H1 (cell line): ENCODE data around the gene EPHA1. TPM values are rescaled to one million over a fixed set of nuclear protein-coding genes. Genes with fewer than 3 reads are reported as not detected.

Source experiments
- CTCF ChIA-PET: fragments of 300-600 bp; sonication (Branson Sonifier 250); formaldehyde crosslinking; loops from one replicate; lab custom pipeline; 2021; ENCODE audit not compliant: partially characterized antibody; lab: Charles Lee
- POLR2A ChIA-PET: fragments of 300-600 bp; sonication (Branson Sonifier 250); formaldehyde crosslinking; loops from one replicate; lab custom pipeline; 2021; ENCODE audit warnings: inconsistent platforms; ENCODE audit not compliant: partially characterized antibody; lab: Charles Lee
- DNase-seq, 2 experiments: peaks; one replicate each; pipeline versions ENCODE4 v3.0.0 to v3.0.0-alpha.2; 2010 to 2022; ENCODE audit warnings: low spot score in 2 of 2, low read depth in 1 of 2, mixed read lengths in 1 of 2
- FAIRE-seq: peaks from 2 replicates; lab custom pipeline; 2011; peaks lifted over from hg19 to GRCh38; lab: Jason Lieb, UNC
- H2AFZ ChIP-seq: 2 replicates; pipeline ENCODE4 v1.8.1; 2012; ENCODE audit warnings: low read length, inconsistent platforms
- H2AK5ac ChIP-seq: 2 replicates; pipeline ENCODE4 v1.6.1; 2013; ENCODE audit warnings: low read depth, low read length
- H2BK120ac ChIP-seq: replicated peaks from 2 replicates; pipeline ENCODE3; 2013; ENCODE audit warnings: low read depth, low read length, inconsistent platforms
- H2BK12ac ChIP-seq: 2 replicates; pipeline ENCODE4 v1.6.1; 2013; ENCODE audit warnings: low read depth, low read length
- H2BK15ac ChIP-seq: 2 replicates; pipeline ENCODE4 v1.6.1; 2013; ENCODE audit warnings: low read length
- H2BK20ac ChIP-seq: 2 replicates; pipeline ENCODE4 v1.6.1; 2013; ENCODE audit warnings: low read length
- H2BK5ac ChIP-seq: 2 replicates; pipeline ENCODE4 v1.6.1; 2013; ENCODE audit warnings: low read depth, low read length
- H3K14ac ChIP-seq: 2 replicates; pipeline ENCODE4 v1.6.1; 2013; ENCODE audit warnings: inconsistent platforms; ENCODE audit not compliant: insufficient read length
- H3K18ac ChIP-seq: 2 replicates; pipeline ENCODE4 v1.6.1; 2013; ENCODE audit warnings: low read length; ENCODE audit errors: extremely low read depth
- H3K23ac ChIP-seq: 2 replicates; pipeline ENCODE4 v1.6.1; 2013; ENCODE audit warnings: inconsistent platforms; ENCODE audit not compliant: insufficient read length
- H3K23me2 ChIP-seq: 2 replicates; pipeline ENCODE4 v1.6.1; 2013; ENCODE audit warnings: low read depth, low read length
- H3K27ac ChIP-seq: 2 replicates; pipeline ENCODE4 v1.6.1; 2011; ENCODE audit warnings: low read depth, low read length, inconsistent platforms
- H3K27me3 ChIP-seq, 4 experiments: replicated peaks in 1 of 4; 1 replicate in 1 of 4; 2 replicates in 3 of 4; pipeline versions ENCODE4 v1.6.1 to v1.8.1; 2011 to 2013; ENCODE audit warnings: low read length in 3 of 4, mild to moderate bottlenecking in 3 of 4, inconsistent platforms in 2 of 4, mixed read lengths in 2 of 4, moderate library complexity in 1 of 4; ENCODE audit not compliant: control insufficient read depth in 3 of 4, insufficient read depth in 3 of 4; ENCODE audit errors: extremely low read depth in 1 of 4
- H3K36me3 ChIP-seq, 4 experiments: 2 replicates each; pipeline versions ENCODE4 v1.6.1 to v1.8.1; 2011 to 2013; ENCODE audit warnings: mild to moderate bottlenecking in 4 of 4, low read length in 3 of 4, moderate library complexity in 2 of 4, control low read depth in 1 of 4, inconsistent platforms in 1 of 4; ENCODE audit not compliant: insufficient read depth in 4 of 4, control insufficient read depth in 2 of 4
- H3K4ac ChIP-seq: replicated peaks from 2 replicates; pipeline ENCODE3; 2013; ENCODE audit warnings: low read length, low read depth, mixed read lengths, inconsistent platforms; ENCODE audit not compliant: insufficient read length
- H3K4me1 ChIP-seq, 4 experiments: replicated peaks in 1 of 4; 1 replicate in 1 of 4; 2 replicates in 3 of 4; pipeline versions ENCODE4 v1.6.1 to v1.8.1; 2011 to 2013; ENCODE audit warnings: low read length in 3 of 4, inconsistent platforms in 2 of 4, mixed read lengths in 1 of 4; ENCODE audit not compliant: insufficient read depth in 4 of 4, control insufficient read depth in 3 of 4
- H3K4me2 ChIP-seq, 2 experiments: 2 replicates each; pipeline versions ENCODE4 v1.6.1 to v1.8.1; 2011 to 2013; ENCODE audit warnings: low read depth in 2 of 2, low read length in 2 of 2, control low read depth in 1 of 2, inconsistent platforms in 1 of 2, mild to moderate bottlenecking in 1 of 2; ENCODE audit not compliant: insufficient read depth in 1 of 2
- H3K4me3 ChIP-seq, 4 experiments: fragments of 200-600, 300-600 bp in 1 of 4; sonication (generic), shearing (Covaris generic), sonication (Bioruptor Twin) in 1 of 4; 2 replicates each; pipeline versions ENCODE4 v1.5.1 to v1.8.1; 2011 to 2016; ENCODE audit warnings: low read length in 4 of 4, low read depth in 3 of 4, control low read depth in 2 of 4, inconsistent platforms in 2 of 4, mild to moderate bottlenecking in 2 of 4, mixed read lengths in 1 of 4, moderate library complexity in 1 of 4; ENCODE audit not compliant: insufficient read depth in 2 of 4; ENCODE audit errors: extremely low read depth in 1 of 4
- H3K56ac ChIP-seq: replicated peaks from 2 replicates; pipeline ENCODE3; 2013; ENCODE audit warnings: low read depth, mild to moderate bottlenecking, mixed read lengths, low read length, inconsistent platforms; ENCODE audit not compliant: insufficient read length
- H3K79me1 ChIP-seq: 2 replicates; pipeline ENCODE4 v1.6.1; 2013; ENCODE audit warnings: low read depth, low read length, control low read depth
- H3K79me2 ChIP-seq, 2 experiments: 2 replicates each; pipeline versions ENCODE4 v1.6.1 to v1.8.1; 2012 to 2013; ENCODE audit warnings: low read length in 2 of 2, mild to moderate bottlenecking in 2 of 2, inconsistent platforms in 1 of 2; ENCODE audit not compliant: insufficient read depth in 2 of 2, control insufficient read depth in 1 of 2
- H3K9ac ChIP-seq, 4 experiments: replicated peaks in 1 of 4; 1 replicate in 1 of 4; 2 replicates in 3 of 4; pipeline versions ENCODE4 v1.6.1 to v1.8.1; 2011 to 2013; ENCODE audit warnings: low read depth in 3 of 4, low read length in 3 of 4, control low read depth in 2 of 4, mild to moderate bottlenecking in 2 of 4, moderate library complexity in 2 of 4, inconsistent platforms in 1 of 4; ENCODE audit errors: extremely low read depth in 1 of 4
- H3K9me3 ChIP-seq, 2 experiments: 2 replicates each; pipeline versions ENCODE4 v1.6.1 to v1.8.1; 2012 to 2013; ENCODE audit warnings: mild to moderate bottlenecking in 2 of 2, moderate library complexity in 2 of 2, control low read depth in 1 of 2, inconsistent platforms in 1 of 2, low read depth in 1 of 2, low read length in 1 of 2, mixed read lengths in 1 of 2; ENCODE audit not compliant: insufficient read depth in 2 of 2
- H4K20me1 ChIP-seq, 2 experiments: replicated peaks in 1 of 2; 2 replicates each; pipeline versions ENCODE3 to v1.8.1; 2011 to 2013; ENCODE audit warnings: inconsistent platforms in 2 of 2, low read length in 2 of 2, mild to moderate bottlenecking in 1 of 2; ENCODE audit not compliant: insufficient read depth in 2 of 2, control insufficient read depth in 1 of 2
- H4K5ac ChIP-seq: 2 replicates; pipeline ENCODE4 v1.6.1; 2013; ENCODE audit warnings: low read length, low read depth, mixed read lengths, inconsistent platforms; ENCODE audit not compliant: insufficient read length
- H4K8ac ChIP-seq: 2 replicates; pipeline ENCODE4 v1.8.0; 2013; ENCODE audit warnings: mild to moderate bottlenecking, moderate library complexity, low read length, inconsistent platforms; ENCODE audit not compliant: insufficient read depth; ENCODE audit errors: extremely low read depth
- H4K91ac ChIP-seq: replicated peaks from 2 replicates; pipeline ENCODE3; 2013; ENCODE audit warnings: low read length, mixed read lengths, inconsistent platforms; ENCODE audit not compliant: insufficient read length
- KDM5A ChIP-seq: fragments of 200-600 bp; IDR thresholded peaks from 2 replicates; pipeline ENCODE4 v1.7.1; 2012; ENCODE audit warnings: mild to moderate bottlenecking, low read length, inconsistent platforms, mixed read lengths
- RXRA ChIP-seq: IDR thresholded peaks from 2 replicates; pipeline ENCODE4 v1.6.1; 2011; ENCODE audit warnings: low read depth, mild to moderate bottlenecking, low read length, moderate library complexity; ENCODE audit not compliant: insufficient read depth
- SAP30 ChIP-seq: fragments of 300-600 bp; sonication (generic); IDR thresholded peaks from 2 replicates; pipeline ENCODE4 v1.7.1; 2012; ENCODE audit warnings: low read length, moderate library complexity, mild to moderate bottlenecking, inconsistent platforms; ENCODE audit not compliant: insufficient read depth, insufficient replicate concordance
- SP1 ChIP-seq: IDR thresholded peaks from 2 replicates; pipeline ENCODE4 v1.6.1; 2011; ENCODE audit warnings: low read depth, low read length
- SP2 ChIP-seq: IDR thresholded peaks from 2 replicates; pipeline ENCODE4 v1.6.1; 2012; ENCODE audit warnings: mild to moderate bottlenecking, low read length, inconsistent platforms
- TAF7 ChIP-seq: optimal IDR thresholded peaks from 2 replicates; pipeline ENCODE3; 2011; ENCODE audit warnings: low read depth, mild to moderate bottlenecking, inconsistent platforms, low read length, moderate library complexity, borderline replicate concordance
- TBP ChIP-seq: IDR thresholded peaks from 2 replicates; pipeline ENCODE4 v1.6.1; 2011; ENCODE audit warnings: low read depth, low read length, improper control_type of control experiment
- TCF12 ChIP-seq: IDR thresholded peaks from 2 replicates; pipeline ENCODE4 v1.6.1; 2011; ENCODE audit warnings: low read depth, mild to moderate bottlenecking, low read length
- WGBS, 2 experiments: shearing (Covaris generic) in 1 of 2; methylation state at CpG; one replicate each; pipeline versions ENCODE4 v1.1.6 to v1.1.7; 2013 to 2015; ENCODE audit warnings: low lambda C conversion rate in 2 of 2, mixed read lengths in 2 of 2, inconsistent platforms in 1 of 2, low coverage in 1 of 2, missing lambda C conversion rate in 1 of 2; ENCODE audit not compliant: insufficient replicate concordance in 2 of 2, insufficient coverage in 1 of 2, insufficient read length in 1 of 2; ENCODE audit errors: extremely low coverage in 1 of 2, missing lambda C conversion rate in 1 of 2; 5-methylcytosine and 5-hydroxymethylcytosine counted together
- polyA plus RNA-seq, 7 experiments: library from polyadenylated mRNA; depleted of rRNA in 3 of 7; stranded (reverse) in 5 of 7; unstranded in 2 of 7; fragments of >200 nt in 5 of 7; fragments of 200-250 nt in 2 of 7; gene quantifications; 1 replicate in 5 of 7; 2 replicates in 1 of 7; 4 replicates in 1 of 7; pipeline versions ENCODE4 v1.2.1 to v1.2.3, GENCODE V29; 2011 to 2013; ENCODE audit warnings: missing spikeins in 2 of 7, mixed read lengths in 2 of 7
- total RNA-seq: library from RNA; stranded (reverse); fragmentation: NEBNext Ultra II Directional; extraction: Animal tissue kit (Norgen Biotek cat#: 25700); gene quantifications from 2 replicates; pipeline ENCODE4 v1.2.1, GENCODE V29; 2021
- TF ChIP-seq, protein P1 (sequence below), 3 experiments: IDR thresholded peaks; 1 replicate in 2 of 3; 2 replicates in 1 of 3; pipeline versions ENCODE4 v1.5.1 to v1.6.1; 2011; ENCODE audit warnings: low read length in 3 of 3, mild to moderate bottlenecking in 3 of 3, inconsistent platforms in 2 of 3, low read depth in 1 of 3, moderate library complexity in 1 of 3; ENCODE audit not compliant: insufficient read depth in 1 of 3; ENCODE audit errors: control extremely low read depth in 1 of 3
- TF ChIP-seq, protein P2 (sequence below): IDR thresholded peaks from 2 replicates; pipeline ENCODE4 v1.6.1; 2012; ENCODE audit warnings: low read length, inconsistent platforms

The EPHA1 gene
- total and polyA plus RNA-seq, 2 of the 8 experiments (the other 6 are each of a cell fraction or from before 2014, with no cell fraction given) = 86.5 to 133 TPM

- no peaks in the 10 kb centered on the region for H3K36me3 ChIP-seq
- no peak overlapping the region for H2BK20ac ChIP-seq
- no peak overlapping the region for H2BK120ac ChIP-seq
- H3K4ac ChIP-seq = no peak overlapping the region
- no peak overlapping the region for H4K91ac ChIP-seq
- H3K4me2 ChIP-seq = no peak overlapping the region
- H2AK5ac ChIP-seq = no peak overlapping the region
- no peak overlapping the region for H3K27ac ChIP-seq
- no peak overlapping the region for H2BK15ac ChIP-seq
- H3K9me3 ChIP-seq = no peaks in the 10 kb centered on the region
- H3K27me3 ChIP-seq = peaks cover 0 to 3% (median 0%) of the 10 kb centered on the region in 4 experiments; a peak in 2 of 7 replicates
- no peaks in the 10 kb centered on the region for H3K79me2 ChIP-seq
- no peak overlapping the region for H2BK5ac ChIP-seq
- H4K5ac ChIP-seq = no peak overlapping the region
- ChIA-PET CTCF (interaction anchor here (0.8 to 2.7 kb wide), 12 partner anchors 9 to 70 kb away, joined by 3 to 12 read pairs (median 4); no protein-coding TSS in a partner anchor), POLR2A (interaction anchor here (1.0 to 4.2 kb wide), 5 partner anchors 13 to 42 kb away, joined by 3 to 28 read pairs (median 4); no protein-coding TSS in a partner anchor)
- no peak overlapping the region for H2BK12ac ChIP-seq
- H3K4me3 ChIP-seq = no peak overlapping the region
- FAIRE-seq = no peak
- H3K9ac ChIP-seq = no peak overlapping the region
- H3K23me2 ChIP-seq = no peaks in the 10 kb centered on the region; the same call in 1 of the 2 replicates
- no peak overlapping the region for H3K23ac ChIP-seq
- no peak for DNase-seq
- 76% methylated on average over 5 of the region's 5 CpGs; no CpG with 5 or more reads in 1 of the 2 experiments for WGBS, 2 experiments
- no peak overlapping the region for H3K18ac ChIP-seq
- H3K14ac ChIP-seq = no peak overlapping the region
- H3K4me1 ChIP-seq = peaks cover 0 to 14% (median 5%) of the 10 kb centered on the region in 4 experiments; a peak in 4 of 7 replicates
- no peaks in the 10 kb centered on the region for H4K20me1 ChIP-seq
- no peak overlapping the region for H3K56ac ChIP-seq
- H4K8ac ChIP-seq = no peak overlapping the region
- H2AFZ ChIP-seq = no peak overlapping the region
- H3K79me1 ChIP-seq = no peaks in the 10 kb centered on the region
- TF ChIP-seq SP1 (no peak), TBP (no peak), RXRA (no peak), SAP30 (no peak), TAF7 (no peak), KDM5A (no peak), SP2 (no peak), TCF12 (no peak)
- TF ChIP-seq, protein P1, sequence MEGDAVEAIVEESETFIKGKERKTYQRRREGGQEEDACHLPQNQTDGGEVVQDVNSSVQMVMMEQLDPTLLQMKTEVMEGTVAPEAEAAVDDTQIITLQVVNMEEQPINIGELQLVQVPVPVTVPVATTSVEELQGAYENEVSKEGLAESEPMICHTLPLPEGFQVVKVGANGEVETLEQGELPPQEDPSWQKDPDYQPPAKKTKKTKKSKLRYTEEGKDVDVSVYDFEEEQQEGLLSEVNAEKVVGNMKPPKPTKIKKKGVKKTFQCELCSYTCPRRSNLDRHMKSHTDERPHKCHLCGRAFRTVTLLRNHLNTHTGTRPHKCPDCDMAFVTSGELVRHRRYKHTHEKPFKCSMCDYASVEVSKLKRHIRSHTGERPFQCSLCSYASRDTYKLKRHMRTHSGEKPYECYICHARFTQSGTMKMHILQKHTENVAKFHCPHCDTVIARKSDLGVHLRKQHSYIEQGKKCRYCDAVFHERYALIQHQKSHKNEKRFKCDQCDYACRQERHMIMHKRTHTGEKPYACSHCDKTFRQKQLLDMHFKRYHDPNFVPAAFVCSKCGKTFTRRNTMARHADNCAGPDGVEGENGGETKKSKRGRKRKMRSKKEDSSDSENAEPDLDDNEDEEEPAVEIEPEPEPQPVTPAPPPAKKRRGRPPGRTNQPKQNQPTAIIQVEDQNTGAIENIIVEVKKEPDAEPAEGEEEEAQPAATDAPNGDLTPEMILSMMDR (IDR thresholded peaks at IDR 0.05; ENCODE audit: control extremely low read depth in 1 of 3, insufficient read depth in 1 of 3, low read depth in 1 of 3, low read length in 3 of 3) = no peak
- TF ChIP-seq, protein P2, sequence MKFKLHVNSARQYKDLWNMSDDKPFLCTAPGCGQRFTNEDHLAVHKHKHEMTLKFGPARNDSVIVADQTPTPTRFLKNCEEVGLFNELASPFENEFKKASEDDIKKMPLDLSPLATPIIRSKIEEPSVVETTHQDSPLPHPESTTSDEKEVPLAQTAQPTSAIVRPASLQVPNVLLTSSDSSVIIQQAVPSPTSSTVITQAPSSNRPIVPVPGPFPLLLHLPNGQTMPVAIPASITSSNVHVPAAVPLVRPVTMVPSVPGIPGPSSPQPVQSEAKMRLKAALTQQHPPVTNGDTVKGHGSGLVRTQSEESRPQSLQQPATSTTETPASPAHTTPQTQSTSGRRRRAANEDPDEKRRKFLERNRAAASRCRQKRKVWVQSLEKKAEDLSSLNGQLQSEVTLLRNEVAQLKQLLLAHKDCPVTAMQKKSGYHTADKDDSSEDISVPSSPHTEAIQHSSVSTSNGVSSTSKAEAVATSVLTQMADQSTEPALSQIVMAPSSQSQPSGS = no peak
These were observed 60.7 kb downstream of the EPHA1 start for GRCh38 chr7:143347950-143348349.
